Measurements from ENCODE around the gene DPEP1.
"Not testable (repeated sequence)": the region's sequence is repeated elsewhere in the genome, so short reads cannot be mapped to it uniquely, and the experiment has no call there.

Gene DPEP1

DNA sequence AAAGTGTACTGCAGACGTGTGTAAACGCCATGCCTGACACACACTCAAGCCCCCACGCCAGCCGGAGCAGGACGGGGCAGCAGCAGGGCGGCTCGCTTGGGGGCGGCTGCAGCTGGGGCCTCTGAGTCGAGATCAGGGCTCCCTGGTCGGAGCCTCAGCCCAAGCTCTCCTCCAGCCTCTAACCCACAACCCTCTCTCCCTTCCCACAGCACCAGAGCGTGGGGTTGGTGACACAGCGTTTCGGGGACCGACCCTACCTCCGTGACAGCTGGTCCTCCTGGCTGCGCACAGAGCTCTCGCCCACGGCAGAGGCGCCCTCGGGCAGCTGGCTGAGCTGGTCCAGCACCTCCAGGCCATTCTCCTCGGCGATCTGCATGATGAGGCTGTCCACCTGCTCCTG, 32.8 kb downstream of the DPEP1 start:
- no peak for DNase-seq

DNA sequence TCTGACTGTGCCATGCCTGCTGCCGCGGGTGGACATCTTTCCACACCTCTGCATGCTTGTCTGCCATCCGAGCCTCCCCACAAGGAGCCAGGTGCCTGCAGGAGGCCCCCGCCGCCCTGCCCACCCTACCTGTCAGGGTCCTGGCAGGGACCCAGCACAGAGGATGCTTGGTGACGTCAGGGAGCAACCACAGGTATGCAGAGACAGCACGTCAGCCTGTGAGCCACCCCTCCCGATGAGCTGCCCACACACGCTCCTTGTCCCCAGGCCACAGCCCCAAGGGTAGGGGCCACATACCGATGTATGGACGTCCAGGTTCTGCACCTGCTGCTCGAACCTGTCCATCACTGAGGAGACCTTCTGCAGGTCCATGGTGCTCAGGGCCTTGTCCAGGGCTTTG, 33.5 kb downstream of the DPEP1 start:
- no peak for DNase-seq

DNA sequence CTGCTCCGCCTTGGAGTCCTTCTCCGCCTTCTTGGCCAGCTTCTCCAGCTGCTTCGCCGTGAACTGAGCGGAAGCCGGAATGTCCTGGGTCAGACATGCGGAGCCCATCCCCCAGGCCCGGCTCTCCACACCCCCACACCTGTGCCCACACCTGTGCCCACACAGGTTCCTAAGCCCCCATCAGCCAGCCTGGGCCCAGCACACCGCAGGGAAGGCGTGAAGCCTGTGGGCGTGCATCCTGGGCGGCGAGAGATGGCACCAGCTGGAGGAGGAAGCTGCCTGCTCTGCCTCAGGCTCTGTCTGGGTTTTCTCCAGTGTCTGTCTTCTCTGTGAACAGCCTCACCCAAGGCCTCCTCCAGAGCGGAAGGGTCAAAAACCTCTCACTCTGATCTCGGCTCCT, 38.1 kb downstream of the DPEP1 start:
- no peak for DNase-seq

DNA sequence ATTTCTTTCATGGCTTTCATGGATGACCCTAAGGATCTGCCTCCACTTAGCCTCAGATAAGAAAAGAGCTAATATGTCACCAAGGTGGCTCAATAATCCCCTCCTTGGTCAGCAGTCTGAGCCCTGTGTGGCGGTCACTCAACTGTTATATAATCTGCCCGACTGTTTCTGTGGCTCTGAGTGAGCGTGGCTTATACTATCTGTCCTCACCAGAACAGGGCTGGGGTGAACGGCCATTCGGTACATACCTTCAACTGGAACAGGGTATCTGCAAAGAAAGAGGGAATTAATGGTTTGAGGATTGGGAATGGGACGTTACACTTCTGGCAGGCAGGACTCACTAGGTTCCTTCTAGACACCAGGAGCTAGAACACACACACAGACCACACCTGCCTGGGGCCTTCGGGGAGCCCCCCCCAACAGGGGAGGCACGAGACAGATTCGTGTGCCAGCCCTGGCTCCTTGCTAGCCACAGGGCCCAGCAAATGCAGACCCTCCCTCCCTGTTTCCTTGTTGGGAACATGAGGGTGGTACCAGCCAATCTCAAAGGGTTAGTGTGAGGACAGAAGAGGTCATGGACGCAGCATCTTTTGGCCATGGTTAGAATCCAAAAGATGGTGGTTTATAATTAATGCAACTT, 40.3 kb downstream of the DPEP1 start:
- DNase-seq = no peak

DNA sequence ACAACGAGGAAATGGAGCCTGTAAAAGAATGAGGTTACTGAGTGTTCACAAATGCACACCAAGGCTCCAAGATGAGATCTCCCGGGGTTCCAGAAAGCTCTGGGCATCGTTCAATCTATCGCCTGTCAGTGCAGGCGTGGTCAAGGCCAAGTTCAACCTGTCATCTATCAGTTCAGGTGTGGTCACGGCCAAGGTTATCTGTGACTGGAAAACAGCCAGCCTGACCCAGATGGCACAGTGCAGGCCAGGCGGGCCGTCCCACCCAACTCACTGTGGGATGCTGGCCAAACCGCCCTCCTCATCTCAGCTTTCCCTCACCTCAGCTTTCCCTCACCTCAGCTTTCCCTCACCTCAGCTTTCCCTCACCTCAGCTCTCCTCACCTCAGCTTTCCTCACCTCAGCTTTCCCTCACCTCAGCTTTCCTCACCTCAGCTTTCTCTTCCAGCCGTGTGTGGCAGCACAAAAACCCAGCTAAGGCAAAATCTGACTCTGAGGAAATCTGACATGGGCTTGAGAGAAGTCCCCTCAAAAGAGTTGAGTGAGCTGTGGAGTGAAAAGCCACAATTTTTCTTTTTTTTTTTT, 41.7 kb downstream of the DPEP1 start:
- no peak for DNase-seq

DNA sequence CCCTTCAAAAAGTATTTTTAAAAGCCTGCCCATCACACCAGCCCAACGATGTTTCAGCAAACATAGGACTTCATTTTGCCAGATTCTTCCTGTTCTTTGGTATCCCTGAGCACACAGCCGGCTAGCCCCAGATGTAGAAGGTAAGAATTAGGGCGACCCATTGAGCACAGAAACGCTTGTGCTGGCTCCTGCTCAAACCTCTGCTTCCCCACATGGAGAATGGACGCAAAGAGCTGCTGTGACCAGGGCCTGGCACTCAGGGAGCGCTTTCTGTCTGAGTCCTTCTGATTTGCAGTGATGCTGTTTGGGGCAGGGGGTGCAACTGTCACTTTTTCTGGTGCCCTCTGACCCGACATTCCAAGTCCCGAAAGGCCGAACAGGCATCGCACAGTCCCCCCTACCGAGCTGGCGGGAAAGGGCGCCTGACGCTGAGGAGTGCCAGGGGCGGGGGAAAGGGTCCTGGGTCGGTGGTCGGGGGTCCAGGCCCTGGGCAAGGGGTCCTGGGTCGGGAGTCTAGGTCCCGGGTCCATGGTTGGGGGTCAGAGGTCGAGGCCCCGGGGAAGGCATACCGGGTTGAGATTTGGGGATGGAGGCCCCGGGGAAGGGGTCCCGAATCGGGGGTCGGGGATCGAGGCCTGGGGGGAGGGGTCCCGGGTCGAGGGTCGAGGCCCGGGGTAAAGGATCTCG, 43.1 kb downstream of the DPEP1 start:
- no peak for DNase-seq

DNA sequence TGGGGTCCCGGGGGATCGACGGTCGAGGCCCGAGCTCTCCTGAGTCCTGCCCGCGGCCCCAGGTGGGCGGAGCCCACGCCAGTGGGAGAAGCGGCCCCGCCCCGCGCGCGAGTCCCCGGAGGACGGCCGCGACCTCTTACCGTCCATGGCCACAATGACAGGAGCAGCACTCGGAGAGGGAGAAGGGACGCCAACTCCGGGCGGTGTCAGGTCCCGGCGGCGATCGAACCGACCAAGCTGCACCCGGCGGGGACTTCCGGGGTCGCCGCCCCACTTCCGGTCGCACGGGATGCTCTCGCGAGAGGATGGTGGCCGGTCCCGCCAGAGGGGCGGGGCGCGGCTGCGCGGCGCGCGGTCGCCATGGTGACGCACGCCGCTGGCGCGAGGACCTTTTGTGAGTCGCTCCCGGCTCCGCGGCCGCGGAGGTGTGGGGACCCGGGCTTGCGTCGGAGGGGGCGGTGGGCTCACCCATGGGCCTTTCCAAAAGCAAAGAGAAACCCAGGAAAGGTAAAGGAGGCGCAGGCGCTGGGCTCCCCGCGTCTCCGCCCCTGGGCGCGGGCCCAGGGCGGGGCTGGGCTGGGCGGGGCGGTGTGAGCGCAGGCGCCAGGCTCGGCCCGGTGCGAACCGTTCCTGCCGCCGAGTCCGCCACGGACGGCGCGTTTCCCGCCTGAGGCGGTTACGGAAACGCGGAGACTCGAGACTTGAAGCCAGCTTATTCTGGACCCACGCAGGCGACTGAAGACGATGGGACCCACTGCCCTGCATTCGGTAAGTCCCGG, 44.2 kb downstream of the DPEP1 start, which contains the start of the genes CHMP1A and SPATA33:
TSS of gene CHMP1A (minus strand) at position 267 of the 779 bp plus-strand sequence. CDS start at position 147, 120 bp downstream.
TSS of gene SPATA33 (plus strand) at position 395 of the 779 bp plus-strand sequence. CDS start at position 471, 76 bp downstream.
- peak; percentile 99 for DNase-seq

DNA sequence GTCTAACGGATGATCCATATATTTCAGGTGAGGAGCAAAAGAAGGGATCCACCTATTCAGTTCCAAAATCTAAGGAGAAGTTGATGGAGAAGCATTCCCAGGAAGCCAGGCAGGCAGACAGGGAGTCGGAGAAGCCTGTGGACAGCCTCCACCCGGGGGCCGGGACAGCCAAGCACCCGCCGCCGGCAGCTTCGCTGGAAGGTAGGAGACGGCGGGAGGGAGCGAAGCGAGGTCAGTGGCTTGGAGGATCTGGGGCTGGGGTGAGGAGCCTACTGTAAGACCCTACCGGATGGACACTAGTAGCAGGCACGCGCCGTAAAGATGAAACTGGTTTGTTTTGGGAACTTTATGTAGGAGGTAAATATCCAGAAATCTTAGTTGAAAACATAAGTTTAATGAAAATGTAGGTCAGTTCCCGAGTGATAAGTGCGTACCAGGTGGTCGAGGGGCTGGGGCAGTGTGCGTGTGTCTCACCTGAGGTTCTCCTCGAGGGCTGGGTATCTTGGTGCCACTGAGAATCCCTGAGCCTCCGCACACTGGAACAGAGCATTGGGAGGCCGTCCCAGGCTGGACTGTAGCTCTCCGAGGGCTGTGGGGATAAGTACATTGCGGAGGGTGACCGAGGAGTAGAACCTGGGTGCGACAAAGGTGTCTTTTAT, 44.9 kb downstream of the DPEP1 start:
- no peak for DNase-seq

DNA sequence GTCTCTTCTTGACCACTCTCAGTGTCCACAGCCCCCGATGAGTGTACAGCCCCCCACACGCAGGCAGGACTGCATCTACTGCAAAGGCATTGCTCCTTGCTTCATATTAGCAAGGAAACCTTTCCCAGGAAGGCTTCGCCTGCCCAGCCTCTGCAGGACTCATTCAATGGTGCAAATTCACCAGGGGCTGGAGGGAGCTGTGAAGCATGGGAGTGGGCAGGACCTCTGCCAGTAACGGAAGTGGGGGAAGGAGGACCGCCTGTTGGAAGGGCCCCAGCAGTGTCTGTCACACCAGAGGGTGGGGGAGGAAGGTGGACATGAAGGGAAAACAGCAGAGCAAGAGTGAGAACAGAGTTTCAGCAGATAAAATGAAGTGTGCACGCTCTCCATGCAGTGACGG, 46.7 kb downstream of the DPEP1 start:
- no peak for DNase-seq

DNA sequence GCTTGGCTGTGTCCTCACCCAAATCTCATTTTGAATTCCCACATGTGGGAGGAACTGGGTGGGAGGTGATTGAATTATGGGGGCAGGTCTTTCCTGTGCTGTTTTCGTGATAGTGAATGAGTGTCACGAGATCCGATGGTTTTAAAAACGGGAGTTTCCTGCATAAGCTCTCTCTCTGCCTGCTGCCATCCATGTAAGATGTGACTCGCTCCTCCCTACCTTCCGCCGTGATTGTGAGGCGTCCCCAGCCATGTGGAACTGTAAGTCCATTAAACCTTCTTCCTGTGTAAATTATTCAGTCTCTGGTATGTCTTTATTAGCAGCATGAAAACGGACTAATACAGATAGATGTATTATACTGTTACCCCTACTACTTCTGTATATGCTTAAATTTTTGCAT, 47.8 kb downstream of the DPEP1 start:
- DNase-seq = no peak

DNA sequence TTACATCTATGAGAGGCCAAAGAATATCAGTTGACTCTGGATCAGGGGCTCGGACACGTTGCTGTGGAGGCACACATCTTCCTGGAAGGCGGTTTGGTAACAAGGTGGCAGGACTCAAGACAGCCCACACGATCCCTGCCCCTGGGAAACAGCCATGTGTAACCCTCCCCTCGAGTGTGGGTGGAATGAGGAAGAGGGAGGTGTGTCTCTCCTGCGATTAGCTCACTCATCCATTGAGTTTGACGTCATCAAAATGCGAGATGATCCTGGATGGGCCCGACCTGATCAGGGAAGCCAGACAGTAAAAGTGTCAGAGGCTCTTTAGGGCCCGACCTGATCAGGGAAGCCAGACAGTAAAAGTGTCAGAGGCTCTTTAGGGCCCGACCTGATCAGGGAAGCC, 50.8 kb downstream of the DPEP1 start:
- DNase-seq = not testable (repeated sequence)

DNA sequence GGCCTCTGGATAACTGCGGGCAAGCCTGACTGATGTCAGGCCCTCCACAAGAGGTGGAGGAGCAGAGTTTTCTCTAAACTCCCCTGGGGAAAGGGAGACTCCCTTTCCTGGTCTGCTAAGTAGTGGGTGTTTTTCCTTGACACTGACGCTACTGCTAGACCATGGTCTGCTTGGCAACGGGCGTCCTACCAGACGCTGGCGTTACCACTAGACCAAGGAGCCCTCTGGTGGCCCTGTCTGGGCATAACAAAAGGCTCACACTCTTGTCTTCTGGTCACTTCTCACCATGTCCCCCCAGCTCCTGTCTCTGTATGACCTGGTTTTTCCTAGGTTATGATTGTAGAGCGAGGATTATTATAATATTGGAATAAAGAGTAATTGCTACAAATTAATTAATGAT, 53.6 kb downstream of the DPEP1 start:
- not testable (repeated sequence) for DNase-seq

DNA sequence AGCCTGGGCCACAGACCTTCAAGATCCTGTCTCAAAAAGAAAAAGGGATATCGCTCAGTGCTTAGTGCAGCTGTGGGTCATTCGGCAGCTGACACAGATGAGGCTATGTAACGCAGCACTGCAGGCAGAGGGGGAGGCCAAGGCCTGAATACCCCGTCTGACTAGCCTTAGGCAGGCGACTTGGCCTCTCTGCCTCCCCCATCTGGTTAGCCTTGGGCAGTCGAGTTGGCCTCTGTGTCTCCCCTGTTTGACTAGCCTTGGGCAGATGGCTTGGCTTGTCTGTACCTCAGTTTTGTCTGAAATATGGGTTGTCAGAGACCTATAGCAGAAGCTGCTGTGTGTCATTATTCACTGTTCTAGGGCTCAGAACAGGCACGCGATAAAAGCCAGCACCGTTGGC, 54.2 kb downstream of the DPEP1 start:
- no peak for DNase-seq

DNA sequence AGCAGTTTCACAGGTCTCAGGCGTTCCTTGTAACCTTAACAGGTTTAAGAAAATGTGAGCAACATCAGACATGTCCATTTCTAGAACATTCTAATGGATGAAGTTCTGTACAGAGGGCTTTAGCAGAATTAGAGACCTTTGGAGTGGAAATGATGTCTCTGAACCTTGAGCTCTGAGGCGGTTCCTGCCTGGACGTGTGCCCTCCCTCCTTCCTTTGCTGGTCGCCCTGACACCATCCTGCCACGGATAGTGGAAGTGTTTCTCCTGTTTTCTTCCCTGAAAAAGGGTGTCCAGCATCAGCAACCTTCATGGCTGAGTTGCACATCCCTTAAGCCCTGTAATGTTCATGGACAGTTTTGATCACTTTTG, 55.3 kb downstream of the DPEP1 start:
- no peak for DNase-seq

DNA sequence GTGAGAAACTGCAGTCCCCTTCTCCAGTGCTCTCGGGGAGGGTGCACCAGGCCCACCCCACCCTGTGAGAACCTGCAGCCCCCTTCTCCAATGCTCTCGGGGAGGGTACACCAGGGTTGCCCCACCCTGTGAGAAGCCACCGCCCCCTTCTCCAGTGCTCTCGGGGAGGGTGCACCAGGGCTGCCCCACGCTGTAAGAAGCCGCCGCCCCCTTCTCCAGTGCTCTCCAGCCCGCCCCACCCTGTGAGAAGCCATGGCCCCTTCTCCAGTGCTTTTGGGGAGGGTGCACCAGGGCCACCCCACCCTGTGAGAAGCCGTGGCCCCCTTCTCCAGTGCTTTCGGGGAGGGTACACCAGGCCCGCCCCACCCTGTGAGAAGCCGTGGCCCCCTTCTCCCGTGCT, 56.3 kb downstream of the DPEP1 start:
- DNase-seq = no peak

DNA sequence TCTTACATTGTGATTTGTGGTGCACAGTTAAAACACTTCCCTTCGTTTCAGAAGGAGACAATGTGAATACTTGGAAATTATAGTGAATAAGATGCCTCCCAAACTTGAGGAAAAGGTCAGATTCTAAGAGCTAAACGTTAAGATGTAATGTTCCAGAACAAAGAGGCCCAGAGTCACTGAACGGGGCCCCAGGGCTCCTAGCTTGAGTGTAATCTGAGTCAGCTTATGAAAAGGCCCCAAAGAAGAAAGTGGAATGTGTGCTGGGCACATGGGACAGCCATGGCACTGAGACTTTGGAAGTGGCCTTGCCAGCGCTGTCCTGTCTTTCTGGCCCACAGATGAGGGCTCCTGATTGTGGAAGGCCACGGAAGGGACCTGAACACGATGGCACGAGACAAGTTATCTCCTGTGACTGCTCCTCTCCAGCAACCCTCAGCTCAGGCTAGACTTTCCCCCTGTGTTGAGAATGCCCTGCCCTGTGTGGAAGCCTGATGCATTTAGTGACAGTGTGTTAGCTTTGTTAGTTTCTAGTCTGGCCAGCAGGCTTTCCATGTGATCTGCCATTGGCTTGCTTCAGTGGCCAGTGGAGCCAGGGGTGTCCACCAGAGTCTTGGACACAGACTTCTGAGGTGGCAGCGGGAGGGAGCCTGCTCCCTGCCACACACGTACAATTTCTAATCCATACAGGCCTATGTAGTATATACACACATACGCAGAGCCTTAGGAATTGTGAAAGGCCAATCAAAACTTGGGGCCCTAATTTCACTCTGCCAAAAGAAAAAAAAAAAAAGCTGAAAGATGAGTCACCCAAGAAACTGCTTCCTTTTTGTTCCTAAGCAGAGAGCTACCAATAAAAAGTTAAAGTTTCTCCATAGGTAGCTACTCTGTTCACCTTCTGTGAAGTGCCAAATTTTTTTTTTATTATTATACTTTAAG, 57.3 kb downstream of the DPEP1 start:
- DNase-seq = no peak

DNA sequence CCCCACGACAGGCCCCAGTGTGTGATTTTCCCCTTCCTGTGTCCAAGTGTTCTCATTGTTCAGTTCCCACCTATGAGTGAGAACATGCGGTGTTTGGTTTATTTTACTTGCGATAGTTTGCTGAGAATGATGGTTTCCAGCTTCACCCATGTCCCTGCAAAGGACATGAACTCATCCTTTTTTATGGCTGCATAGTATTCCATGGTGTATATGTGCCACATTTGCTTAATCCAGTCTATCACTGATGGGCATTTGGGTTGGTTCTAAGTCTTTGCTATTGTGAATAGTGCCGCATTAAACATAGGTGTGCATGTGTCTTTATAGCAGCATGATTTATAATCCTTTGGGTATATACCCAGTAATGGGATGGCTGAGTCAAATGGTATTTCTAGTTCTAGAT, 58.1 kb downstream of the DPEP1 start:
- DNase-seq = not testable (repeated sequence)

DNA sequence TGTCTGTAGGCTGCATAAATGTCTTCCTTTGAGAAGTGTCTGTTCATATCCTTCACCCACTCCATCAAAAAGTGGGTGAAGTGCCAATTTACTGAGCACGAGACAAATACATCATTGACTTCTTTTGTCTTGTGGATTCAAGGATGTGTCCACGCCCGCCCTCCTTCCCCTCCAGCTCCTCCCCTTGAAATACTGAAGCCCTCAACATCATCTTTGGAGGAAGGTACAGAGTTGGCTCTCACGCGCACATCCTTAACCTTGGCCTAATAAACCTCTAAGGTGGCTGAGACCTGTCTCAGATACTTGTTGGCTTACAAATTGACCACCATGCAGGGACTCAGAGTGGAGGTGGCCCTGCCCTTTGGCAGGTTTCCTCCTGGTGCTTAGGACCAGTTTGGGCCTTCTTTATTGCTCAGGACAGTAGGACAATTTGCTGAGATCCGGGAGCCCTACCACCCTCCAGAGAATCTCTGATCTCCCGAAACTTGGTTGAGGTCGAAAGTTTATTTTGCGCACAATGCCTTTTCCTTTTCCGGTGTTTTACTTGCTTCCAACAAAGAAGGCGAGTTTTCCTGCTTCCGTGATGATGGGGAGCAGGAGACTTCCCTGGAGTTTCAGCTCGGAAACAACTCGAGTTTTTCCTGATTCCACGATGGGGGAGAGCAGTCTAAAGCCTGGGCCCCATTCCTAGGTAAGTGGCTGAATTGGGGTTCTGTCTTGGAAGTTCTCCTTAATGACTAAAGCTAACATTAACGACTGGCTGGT, 58.9 kb downstream of the DPEP1 start:
- DNase-seq = no peak

DNA sequence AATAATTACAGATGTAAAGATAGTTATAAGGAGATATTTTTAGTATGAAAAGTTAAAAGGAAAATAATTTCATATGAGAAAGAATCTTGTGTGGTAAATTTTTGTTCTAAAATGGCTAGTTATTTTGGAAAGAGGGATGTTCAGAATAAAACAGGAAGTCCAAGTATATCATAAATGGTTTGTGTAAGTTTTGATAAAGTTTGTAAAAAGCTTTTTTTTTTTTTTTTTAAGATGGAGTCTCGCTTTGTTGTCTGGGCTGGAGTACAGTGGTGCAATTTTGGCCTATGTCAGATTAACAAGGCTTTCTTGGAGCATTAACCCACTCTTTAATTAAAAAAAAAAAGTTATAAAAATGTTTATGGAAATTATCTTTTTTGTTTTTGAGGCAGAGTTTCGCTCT, 64.8 kb downstream of the DPEP1 start:
- no peak for DNase-seq

DNA sequence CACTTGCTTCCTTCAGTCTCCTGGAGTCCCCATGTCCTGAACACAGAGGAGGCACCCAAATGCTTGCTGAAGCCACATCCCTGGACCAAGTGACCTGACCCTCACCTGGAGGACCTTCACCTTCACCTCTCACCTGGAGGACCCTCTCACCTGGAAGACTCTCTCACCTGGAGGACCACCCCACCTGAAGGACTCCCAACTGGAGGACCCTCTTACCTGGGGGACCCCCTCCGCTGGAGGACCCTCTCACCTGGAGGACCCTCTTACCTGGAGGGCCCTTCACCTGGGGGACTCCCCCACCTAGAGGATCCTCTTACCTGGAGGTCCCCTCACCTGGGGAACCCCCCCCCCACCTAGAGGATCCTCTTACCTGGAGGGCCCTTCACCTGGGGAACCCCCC, 72.5 kb downstream of the DPEP1 start:
- DNase-seq = no peak
